HFF-Myc (cell line): ENCODE data around the gene TATDN2.

Experiments used
- DNase-seq: peaks from one replicate; pipeline ENCODE4 v3.0.0-alpha.2; 2011; ENCODE audit warnings: low read depth; ENCODE audit errors: extremely low read depth
- H3K4me3 ChIP-seq: replicated peaks from 2 replicates; pipeline ENCODE4 v1.5.1; 2011; ENCODE audit warnings: low read depth, mild to moderate bottlenecking, control low read depth, low read length
- TF ChIP-seq, protein P1 (sequence below): IDR thresholded peaks from 2 replicates; pipeline ENCODE4 v1.5.1; 2012; ENCODE audit warnings: mild to moderate bottlenecking, low read depth, low read length, control low read depth; ENCODE audit errors: missing control alignments

Gene TATDN2

DNA sequence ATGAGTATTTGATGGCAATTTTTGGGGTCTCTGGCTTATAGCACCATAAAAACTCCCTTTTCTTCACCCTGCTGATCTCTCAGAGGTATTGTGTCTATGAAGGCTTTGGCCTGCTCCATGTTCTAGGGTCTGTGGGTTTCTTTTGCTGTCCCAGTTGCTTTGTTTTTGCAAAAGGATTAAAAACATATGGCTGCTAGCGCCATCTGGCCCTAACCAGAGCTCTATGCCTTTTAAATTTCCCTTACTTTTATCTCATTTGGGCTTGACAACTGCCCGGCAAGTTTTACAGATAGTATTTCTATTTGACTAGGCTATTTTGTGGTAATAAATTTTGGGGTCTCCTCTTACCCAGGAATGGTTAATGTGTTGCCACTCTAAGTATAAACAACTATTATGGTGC is 50.9 kb downstream of the TATDN2 start:
- no peak overlapping the region for H3K4me3 ChIP-seq
- DNase-seq: no peak
- TF ChIP-seq, protein P1, sequence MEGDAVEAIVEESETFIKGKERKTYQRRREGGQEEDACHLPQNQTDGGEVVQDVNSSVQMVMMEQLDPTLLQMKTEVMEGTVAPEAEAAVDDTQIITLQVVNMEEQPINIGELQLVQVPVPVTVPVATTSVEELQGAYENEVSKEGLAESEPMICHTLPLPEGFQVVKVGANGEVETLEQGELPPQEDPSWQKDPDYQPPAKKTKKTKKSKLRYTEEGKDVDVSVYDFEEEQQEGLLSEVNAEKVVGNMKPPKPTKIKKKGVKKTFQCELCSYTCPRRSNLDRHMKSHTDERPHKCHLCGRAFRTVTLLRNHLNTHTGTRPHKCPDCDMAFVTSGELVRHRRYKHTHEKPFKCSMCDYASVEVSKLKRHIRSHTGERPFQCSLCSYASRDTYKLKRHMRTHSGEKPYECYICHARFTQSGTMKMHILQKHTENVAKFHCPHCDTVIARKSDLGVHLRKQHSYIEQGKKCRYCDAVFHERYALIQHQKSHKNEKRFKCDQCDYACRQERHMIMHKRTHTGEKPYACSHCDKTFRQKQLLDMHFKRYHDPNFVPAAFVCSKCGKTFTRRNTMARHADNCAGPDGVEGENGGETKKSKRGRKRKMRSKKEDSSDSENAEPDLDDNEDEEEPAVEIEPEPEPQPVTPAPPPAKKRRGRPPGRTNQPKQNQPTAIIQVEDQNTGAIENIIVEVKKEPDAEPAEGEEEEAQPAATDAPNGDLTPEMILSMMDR: no peak

DNA sequence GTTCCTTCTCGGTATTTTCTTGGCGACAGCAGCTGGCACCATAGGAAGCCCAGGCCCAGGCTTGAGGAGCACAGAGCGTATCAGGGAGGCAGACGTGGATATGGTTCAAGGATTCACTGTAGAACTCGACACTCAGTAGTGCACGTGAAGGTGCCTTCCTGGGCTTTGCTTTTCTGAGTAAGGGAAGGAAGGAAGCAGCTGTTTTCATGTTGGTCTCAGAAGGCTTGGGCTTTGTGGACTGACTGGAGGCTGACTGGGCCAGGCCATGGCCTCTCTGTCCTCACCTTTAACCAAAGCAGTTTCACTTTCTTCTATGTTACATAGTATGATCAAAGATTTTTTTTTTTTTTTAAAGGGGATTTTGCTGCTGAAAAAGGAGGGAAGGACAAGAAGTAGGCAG is 51.4 kb downstream of the TATDN2 start:
- no peak overlapping the region for H3K4me3 ChIP-seq
- no peak for DNase-seq
- TF ChIP-seq, protein P1: no peak

DNA sequence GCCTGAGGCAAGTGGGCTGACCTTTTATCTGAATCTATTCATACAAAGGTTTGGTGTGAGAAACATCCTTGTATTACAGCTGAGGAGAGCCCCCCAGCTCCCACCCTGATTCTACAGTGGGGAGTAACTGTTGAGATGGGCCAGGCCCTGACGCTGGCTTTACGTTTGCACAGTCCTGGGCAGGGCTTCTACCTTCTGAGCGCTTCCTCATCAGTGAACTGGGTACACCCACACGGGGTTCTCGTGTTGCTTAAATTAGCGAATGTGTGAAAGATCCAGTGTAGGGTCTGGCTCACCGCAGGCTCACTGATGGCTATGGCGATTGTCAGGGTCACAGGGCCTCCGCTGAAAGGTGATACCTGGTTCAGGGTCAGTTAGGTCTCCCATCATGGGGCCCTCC is 51.8 kb downstream of the TATDN2 start:
- no peak for DNase-seq
- no peak overlapping the region for H3K4me3 ChIP-seq
- TF ChIP-seq, protein P1: no peak

DNA sequence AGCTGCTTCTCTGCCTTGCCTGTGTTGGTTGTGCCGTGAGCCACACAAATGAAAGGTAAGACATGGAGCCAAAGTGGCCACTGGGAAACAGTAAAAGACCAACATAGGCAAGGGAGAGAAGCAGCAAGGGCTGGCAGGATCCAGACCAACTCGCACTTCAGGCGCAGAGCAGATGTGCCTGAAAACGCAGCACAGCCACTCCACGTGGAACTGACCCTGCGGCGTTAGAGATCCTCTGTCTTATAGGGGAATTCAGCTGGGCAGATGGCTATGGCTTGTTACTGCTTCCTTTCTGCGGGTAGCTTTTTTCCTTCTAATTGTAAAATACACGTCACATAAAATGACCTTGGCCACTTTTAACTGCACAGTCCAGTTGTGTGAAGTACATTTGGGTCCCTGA is 54.8 kb downstream of the TATDN2 start:
- H3K4me3 ChIP-seq: no peak overlapping the region
- TF ChIP-seq, protein P1: no peak
- DNase-seq: no peak

DNA sequence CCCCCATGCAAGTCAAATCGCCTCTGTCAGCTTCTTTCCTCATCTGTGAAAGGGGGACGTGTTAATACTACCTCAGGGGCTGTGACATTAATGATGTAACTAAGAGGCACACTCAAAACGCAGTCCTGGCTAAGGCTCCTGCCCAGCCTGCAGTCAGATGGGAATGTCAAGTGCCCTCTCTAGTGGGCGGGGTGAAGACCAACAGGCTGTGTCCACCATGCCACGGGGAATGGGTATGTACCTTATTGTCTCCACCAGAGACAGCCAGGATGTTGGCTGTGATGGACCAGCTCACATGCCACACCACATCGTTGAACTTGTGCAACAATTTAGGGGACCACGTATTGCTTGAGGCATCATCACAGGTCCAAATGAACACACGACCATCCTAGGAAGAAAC is 55.5 kb downstream of the TATDN2 start:
- DNase-seq: no peak
- H3K4me3 ChIP-seq: no peak overlapping the region
- TF ChIP-seq, protein P1: no peak

DNA sequence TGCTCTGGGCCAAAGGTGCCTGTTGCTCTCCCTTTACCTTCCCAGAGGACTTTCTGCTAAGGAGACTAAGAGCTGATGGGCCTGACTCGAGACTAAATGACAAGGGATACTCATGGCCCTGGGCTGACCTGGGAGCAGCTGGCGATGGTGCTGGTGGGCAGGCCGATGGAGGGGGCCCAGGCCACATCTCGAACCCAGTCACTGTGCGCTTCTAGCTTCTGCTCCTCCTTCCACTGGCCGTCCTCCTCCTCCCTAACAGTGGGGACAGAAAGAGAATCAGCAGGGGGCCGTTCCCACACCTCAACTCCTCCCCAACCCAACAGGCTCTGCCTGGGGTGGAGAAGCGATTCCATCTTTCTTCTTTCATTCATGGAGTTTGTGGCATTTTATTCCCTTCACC is 56.6 kb downstream of the TATDN2 start:
- H3K4me3 ChIP-seq: no peak overlapping the region
- no peak for DNase-seq
- TF ChIP-seq, protein P1: no peak

DNA sequence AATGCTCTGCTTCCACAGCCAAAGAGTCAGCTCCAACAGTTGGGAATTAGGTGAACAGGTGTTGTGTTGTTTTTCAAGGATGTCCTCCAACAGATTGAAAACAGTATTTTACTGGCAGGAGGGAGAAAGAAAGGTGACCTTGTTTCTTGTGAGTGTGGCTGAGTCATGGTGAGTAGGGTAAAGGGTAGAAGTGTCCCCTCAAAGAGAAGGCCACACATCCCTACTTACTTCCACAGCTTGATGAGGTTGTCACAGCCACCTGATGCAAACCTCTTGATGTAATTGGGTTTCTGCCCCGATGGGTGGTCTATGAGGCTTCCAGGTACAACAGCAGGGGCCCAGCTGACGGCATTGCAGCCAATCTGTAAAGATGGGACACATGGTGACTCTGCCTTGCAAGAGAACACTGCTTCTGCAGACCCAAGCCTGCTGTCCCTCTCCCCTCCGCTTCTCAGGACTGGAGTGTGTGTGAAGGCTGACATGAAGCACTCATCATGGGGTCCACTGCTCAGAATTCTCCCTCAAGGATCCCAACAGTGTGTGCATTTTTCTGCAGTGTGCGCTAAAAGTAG is 57.2 kb downstream of the TATDN2 start:
- no peak overlapping the region for H3K4me3 ChIP-seq
- TF ChIP-seq, protein P1: no peak
- no peak for DNase-seq
